Cardiac fibroblast (primary cell): ENCODE results near the gene TBL2.
"Not testable (repeated sequence)": the region's sequence is repeated elsewhere in the genome, so short reads cannot be mapped to it uniquely, and the experiment has no call there.

Source experiments
- DNase-seq, 2 donors: peaks; one replicate each; pipeline versions ENCODE4 v3.0.0 to v3.0.0-alpha.2; 2010; ENCODE audit warnings: low read depth in 2 of 2
- H3K4me3 ChIP-seq, 2 donors: replicated peaks in 1 of 2; 1 replicate in 1 of 2; 2 replicates in 1 of 2; pipeline ENCODE4 v1.5.1; 2011; ENCODE audit warnings: low read depth in 2 of 2, low read length in 2 of 2, mild to moderate bottlenecking in 2 of 2, moderate library complexity in 1 of 2
- CTCF ChIP-seq: IDR thresholded peaks from one replicate; pipeline ENCODE4 v1.5.1; 2011; ENCODE audit warnings: low read depth, mild to moderate bottlenecking, low read length, inconsistent platforms

The TBL2 gene

GRCh38 chr7:73541722-73542121 is 36.7 kb downstream of the TBL2 start:
- no peak for TF ChIP-seq CTCF
- no peak overlapping the region for H3K4me3 ChIP-seq
- no peak for DNase-seq

DNA sequence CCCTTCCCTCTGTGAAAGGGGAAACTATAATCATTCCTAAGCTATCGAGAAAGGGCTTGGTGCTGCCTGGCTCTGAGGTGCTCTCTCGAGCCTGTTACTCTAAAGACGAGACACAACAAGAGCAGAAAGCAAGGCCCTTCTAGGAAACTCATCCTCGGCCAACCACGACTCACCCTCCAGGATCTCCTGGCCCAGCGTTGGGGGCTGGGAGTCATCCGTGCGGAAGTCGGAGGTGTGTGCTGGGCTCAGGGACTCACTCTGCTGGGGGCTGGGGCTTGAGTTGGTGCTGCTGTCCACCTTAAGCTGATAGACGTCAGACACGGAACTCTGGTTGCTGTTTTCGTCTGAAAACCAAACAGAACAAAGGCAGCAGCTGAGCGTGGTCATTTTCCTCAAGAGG is 38.7 kb downstream of the TBL2 start:
- no peak for TF ChIP-seq CTCF
- DNase-seq = no peak

DNA sequence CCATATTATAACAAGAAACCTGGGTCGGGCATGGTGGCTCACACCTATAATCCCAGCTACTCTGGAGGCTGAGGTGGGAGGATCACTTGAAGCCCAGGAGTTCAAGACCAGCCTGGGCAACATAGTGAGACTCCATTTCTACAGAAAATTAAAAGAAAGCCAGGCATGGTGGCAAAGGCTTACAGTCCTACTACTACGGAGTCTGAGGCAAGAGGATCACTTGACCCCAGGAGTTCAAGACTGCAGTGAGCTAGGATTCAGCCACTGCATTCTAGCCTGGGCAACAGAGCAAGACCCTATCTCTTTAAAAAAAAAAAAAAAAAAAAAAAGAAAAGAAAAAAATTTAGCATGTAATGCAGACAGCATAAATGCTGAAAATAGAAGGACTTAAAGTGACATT is 39.9 kb downstream of the TBL2 start:
- H3K4me3 ChIP-seq, DNase-seq: not testable (repeated sequence)

More for the DNA sequence above, 38.7 kb downstream of the TBL2 start:
- no peak overlapping the region for H3K4me3 ChIP-seq

DNA sequence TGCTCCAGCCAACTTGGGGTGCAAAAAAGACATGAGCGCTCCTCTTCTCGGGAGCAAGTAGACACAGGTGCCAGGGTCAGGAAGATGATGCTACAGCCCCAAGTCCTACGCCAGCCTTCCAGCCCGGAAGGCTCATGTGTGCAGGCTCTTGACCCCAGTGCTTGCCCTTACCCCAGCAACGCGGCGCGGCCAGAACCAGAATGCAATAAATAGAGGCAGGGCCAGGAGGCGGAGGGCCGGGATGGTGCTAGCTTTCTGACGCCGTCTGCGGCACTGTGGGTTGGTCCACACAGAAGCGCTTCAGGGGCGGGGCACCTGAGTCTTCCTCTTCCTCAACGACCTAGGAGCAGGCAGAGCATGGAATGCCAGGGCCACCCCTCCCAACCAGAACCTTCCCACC is 41.3 kb downstream of the TBL2 start:
- H3K4me3 ChIP-seq = no peak overlapping the region
- no peak for TF ChIP-seq CTCF
- no peak for DNase-seq

DNA sequence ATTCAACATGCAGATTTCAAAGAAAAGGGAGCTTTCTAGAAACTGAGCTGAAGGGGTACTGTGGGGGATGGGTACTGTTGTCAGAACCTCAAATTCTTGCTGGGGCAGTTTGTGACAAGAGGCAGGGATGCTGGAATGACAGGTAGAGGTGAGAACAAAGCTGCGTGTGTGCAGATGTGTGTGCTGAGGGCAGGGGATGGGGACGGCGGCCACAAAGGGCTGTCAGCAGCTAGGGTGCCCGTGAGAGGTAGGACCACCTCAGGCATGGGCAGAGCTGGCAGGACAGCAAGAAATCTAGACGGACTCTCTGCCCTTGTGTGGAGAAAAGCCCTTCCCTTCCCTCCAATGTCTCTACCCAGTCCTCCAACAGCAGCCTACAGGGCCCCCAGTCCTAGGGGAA is 41.9 kb downstream of the TBL2 start:
- no peak for TF ChIP-seq CTCF
- H3K4me3 ChIP-seq = no peak overlapping the region
- DNase-seq = no peak

DNA sequence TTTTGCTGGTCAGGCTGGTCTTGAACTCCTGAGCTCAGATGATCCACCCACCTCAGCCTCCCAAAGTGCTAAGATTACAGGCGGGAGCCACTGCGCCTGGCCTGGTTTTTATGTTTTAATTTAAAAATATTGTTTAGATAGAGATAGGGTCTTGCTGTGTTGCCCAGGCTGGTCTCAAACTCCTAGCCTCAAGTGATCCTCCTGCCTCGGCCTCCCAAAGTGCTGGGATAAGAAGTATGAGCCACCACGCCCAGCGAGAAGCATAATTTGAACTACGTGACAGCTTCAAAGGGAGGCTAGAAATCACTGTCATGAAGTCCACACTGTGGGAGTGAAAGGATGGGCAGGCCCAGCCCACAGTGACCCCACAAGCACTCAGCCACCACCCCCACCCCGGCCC is 42.5 kb downstream of the TBL2 start:
- not testable (repeated sequence) for DNase-seq, H3K4me3 ChIP-seq

DNA sequence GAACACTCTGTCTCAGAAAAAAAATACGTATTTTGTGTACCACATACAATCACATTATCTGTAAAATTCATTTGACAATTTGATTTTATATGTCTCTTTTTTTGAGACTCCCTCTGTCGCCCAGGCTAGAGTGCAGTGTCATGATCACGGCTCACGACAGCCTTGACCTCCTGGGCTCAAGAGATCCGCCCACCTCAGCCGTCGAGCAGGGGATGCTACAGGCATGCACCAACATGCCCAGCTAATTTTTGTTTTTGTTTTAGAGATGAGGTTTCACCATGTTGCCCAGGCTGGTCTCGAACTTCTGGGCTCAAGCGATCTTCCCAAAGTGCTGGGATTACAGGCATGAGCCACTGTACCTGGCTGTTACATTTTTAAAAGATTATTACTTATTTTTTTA is 44.6 kb downstream of the TBL2 start:
- no peak for DNase-seq
- no peak for TF ChIP-seq CTCF
- no peak overlapping the region for H3K4me3 ChIP-seq

- no peak overlapping the region for H3K4me3 ChIP-seq
- no peak for TF ChIP-seq CTCF
- DNase-seq = no peak
Observed at GRCh38 chr7:73532224-73532623, 46.2 kb downstream of the TBL2 start.
